Thoracic aorta (tissue), 2 donors: ENCODE results near the gene MGLL. TPM values are rescaled to one million over a fixed set of nuclear protein-coding genes. Genes with fewer than 3 reads are reported as not detected.

Source experiments
- ATAC-seq: fragments of 150-250 bp; one replicate; pipeline ENCODE4 v1.8.0; 2017; ENCODE audit warnings: low read depth; ENCODE audit not compliant: insufficient number of reproducible peaks, low FRiP score
- DNase-seq: peaks from one replicate; pipeline ENCODE4 v3.0.0-alpha.2; 2020; ENCODE audit warnings: low spot score
- H3K27ac ChIP-seq, 2 donors: fragments of 200-600 bp; sonication (generic); 1 replicate in 1 of 2; 2 replicates in 1 of 2; pipeline ENCODE4 v1.5.1; 2016; ENCODE audit warnings: mild to moderate bottlenecking in 2 of 2, moderate library complexity in 2 of 2
- H3K27me3 ChIP-seq: fragments of 200-600 bp; sonication (generic); replicated peaks from 2 replicates; pipeline ENCODE4 v1.6.0; 2016; ENCODE audit warnings: mild to moderate bottlenecking; ENCODE audit not compliant: insufficient read depth
- H3K36me3 ChIP-seq: fragments of 200-600 bp; sonication (generic); one replicate; pipeline ENCODE4 v1.5.1; 2016
- H3K4me1 ChIP-seq, 2 donors: fragments of 200-600 bp; sonication (generic); 1 replicate in 1 of 2; 2 replicates in 1 of 2; pipeline versions ENCODE4 v1.5.1 to v1.6.0; 2016; ENCODE audit warnings: low read depth in 2 of 2, mild to moderate bottlenecking in 1 of 2; ENCODE audit not compliant: control insufficient read depth in 1 of 2
- H3K4me3 ChIP-seq: fragments of 200-600 bp; sonication (generic); 2 replicates; pipeline ENCODE4 v1.5.1; 2016; ENCODE audit warnings: mild to moderate bottlenecking
- H3K9me3 ChIP-seq: fragments of 200-600 bp; sonication (generic); 2 replicates; pipeline ENCODE4 v1.5.1; 2016
- total RNA-seq, 2 donors: library from RNA; depleted of rRNA; stranded (reverse); fragments of >200 nt; gene quantifications; one replicate each; pipeline versions ENCODE4 v1.1.0 to v1.2.3, GENCODE V29; 2016
- TF ChIP-seq, protein P1 (sequence below): fragments of 200-600 bp; sonication (generic); IDR thresholded peaks from one replicate; pipeline ENCODE4 v1.5.1; 2019; ENCODE audit warnings: antibody characterized with exemption

MGLL gene
- total RNA-seq, 2 donors from 2014 or later: 57.6 to 71.8 TPM

- Histone ChIP-seq H3K27me3 (no peaks in the 10 kb centered on the region), H3K9me3 (no peaks in the 10 kb centered on the region), H3K27ac (no peak overlapping the region), H3K4me3 (no peak overlapping the region), H3K36me3 (no peaks in the 10 kb centered on the region), H3K4me1 (no peaks in the 10 kb centered on the region)
- no peak for DNase-seq
- no peak for ATAC-seq
- TF ChIP-seq, protein P1, sequence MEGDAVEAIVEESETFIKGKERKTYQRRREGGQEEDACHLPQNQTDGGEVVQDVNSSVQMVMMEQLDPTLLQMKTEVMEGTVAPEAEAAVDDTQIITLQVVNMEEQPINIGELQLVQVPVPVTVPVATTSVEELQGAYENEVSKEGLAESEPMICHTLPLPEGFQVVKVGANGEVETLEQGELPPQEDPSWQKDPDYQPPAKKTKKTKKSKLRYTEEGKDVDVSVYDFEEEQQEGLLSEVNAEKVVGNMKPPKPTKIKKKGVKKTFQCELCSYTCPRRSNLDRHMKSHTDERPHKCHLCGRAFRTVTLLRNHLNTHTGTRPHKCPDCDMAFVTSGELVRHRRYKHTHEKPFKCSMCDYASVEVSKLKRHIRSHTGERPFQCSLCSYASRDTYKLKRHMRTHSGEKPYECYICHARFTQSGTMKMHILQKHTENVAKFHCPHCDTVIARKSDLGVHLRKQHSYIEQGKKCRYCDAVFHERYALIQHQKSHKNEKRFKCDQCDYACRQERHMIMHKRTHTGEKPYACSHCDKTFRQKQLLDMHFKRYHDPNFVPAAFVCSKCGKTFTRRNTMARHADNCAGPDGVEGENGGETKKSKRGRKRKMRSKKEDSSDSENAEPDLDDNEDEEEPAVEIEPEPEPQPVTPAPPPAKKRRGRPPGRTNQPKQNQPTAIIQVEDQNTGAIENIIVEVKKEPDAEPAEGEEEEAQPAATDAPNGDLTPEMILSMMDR: no peak
Observed at GRCh38 chr3:127646501-127647046, 175.7 kb downstream of the MGLL start.

GRCh38 chr3:127645371-127646015 is 176.8 kb downstream of the MGLL start:
- no peak for ATAC-seq

DNA sequence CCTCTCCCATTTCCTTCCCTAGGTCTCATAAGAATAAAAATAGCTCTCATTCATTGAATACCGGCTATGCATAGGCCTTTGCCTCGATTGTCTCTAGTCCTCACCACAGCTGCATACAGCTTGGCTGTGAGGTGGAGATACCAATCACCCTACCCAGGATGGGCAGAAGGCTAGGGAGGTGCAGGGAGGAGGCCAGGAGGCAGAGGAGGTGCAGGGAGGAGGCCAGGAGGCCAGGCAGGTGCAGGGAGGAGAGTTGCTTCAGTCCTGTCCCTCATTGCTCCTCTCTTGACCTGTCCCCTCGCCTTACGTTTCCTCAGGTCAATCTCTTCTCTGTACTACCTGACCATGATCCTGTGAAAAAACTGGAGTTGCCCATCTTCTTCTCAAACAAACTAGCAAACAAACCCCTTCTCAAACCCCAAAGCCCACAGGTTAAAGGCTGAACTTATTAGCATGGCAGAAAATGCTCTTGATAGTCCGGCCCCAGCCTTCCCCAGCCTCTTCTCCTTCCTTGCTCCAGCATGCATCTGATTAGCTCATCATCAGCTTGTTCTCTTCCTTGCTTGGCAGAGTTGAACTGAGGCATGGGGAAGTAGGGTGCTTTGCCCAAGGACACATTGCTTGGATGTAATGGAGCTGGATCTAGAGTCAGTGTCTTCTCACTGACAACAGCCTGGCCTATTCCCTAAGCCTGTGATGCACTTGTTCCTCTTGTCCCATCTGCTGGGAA is 177.5 kb downstream of the MGLL start:
- Histone ChIP-seq H3K27me3 (no peaks in the 10 kb centered on the region), H3K4me1 (no peaks in the 10 kb centered on the region), H3K27ac (no peak overlapping the region), H3K4me3 (no peak overlapping the region), H3K36me3 (no peaks in the 10 kb centered on the region), H3K9me3 (no peaks in the 10 kb centered on the region)
- TF ChIP-seq, protein P1: no peak
- DNase-seq: no peak
- no peak for ATAC-seq

More at GRCh38 chr3:127645371-127646015, 176.8 kb downstream of the MGLL start:
- DNase-seq: no peak
- Histone ChIP-seq H3K27ac (no peak overlapping the region), H3K27me3 (no peaks in the 10 kb centered on the region), H3K4me1 (no peaks in the 10 kb centered on the region), H3K4me3 (no peak overlapping the region), H3K36me3 (no peaks in the 10 kb centered on the region), H3K9me3 (no peaks in the 10 kb centered on the region)
- TF ChIP-seq, protein P1: no peak

DNA sequence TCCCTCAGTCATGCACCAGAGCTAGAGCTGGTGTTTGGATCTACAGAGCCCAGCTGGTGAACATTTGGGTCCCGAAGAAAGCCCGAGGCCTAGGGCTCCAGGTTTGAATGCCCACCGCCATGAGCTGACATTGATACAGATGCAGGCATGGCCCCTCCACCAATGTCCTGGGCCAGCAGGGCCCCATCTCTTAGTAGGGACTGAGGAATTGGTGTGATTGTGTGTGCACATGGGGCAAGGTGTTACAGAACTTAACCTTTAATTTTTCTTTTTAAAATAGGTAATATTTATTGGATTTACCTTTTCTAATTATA is 182.3 kb downstream of the MGLL start:
- ATAC-seq (no peak), DNase-seq (no peak)
- Histone ChIP-seq H3K27me3 (no peaks in the 10 kb centered on the region), H3K27ac (no peak overlapping the region), H3K9me3 (no peaks in the 10 kb centered on the region), H3K4me3 (no peak overlapping the region), H3K4me1 (no peaks in the 10 kb centered on the region), H3K36me3 (no peaks in the 10 kb centered on the region)
- TF ChIP-seq, protein P1: no peak

DNA sequence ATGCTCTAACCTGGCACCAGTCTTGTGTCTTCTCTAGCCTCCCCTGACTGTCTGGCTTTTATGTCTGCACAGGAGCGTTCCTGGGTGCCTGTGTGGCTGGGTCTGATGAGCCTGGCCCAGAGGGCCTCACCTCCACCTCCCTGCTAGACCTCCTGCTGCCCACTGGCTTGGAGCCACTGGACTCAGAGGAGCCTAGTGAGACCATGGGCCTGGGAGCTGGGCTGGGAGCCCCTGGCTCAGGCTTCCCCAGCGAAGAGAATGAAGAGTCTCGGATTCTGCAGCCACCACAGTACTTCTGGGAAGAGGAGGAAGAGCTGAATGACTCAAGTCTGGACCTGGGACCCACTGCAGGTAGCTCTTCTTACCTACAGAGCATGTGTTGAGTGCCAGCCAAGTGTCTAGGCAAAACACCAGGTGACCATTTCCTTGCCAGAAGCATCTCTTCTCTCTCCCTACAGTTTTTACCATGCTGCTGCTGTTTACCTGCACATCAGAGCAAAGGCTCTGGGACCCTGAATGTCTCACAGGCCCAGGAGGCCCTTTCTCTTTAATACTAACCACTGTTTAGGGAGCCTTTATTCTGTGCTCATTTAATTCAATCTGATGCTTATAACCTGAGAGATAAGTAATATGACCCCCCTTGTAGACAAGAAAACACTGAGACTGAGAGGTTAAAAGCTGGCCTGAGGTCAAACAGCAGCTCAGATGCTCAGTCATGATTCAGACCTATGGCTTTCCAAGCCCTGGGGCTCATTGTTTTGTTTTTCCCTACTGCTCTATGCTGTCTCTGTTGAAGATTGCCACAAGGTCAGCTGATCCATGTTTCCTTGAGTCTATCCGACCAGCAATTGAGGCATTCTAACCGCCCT is 182.9 kb downstream of the MGLL start:
- no peaks in the 10 kb centered on the region for H3K4me1 ChIP-seq
- ATAC-seq (no peak), DNase-seq (no peak)

More for the DNA sequence above, 182.9 kb downstream of the MGLL start:
- TF ChIP-seq, protein P1: no peak
- no peak overlapping the region for H3K27ac ChIP-seq
- no peaks in the 10 kb centered on the region for H3K9me3 ChIP-seq
- no peak overlapping the region for H3K4me3 ChIP-seq
- no peaks in the 10 kb centered on the region for H3K27me3 ChIP-seq
- no peaks in the 10 kb centered on the region for H3K36me3 ChIP-seq
